Stimulated activated CD4-positive, alpha-beta T cell treated with anti-CD3 and anti-CD28 coated beads, Interleukin-2, amount 100 ng/mL, for 24 hours (primary cell): ENCODE results near the gene CACNA2D3.
"Not testable (repeated sequence)": the region's sequence is repeated elsewhere in the genome, so short reads cannot be mapped to it uniquely, and the experiment has no call there.

Experiments
- DNase-seq, 2 donors: peaks; one replicate each; pipeline ENCODE4 v3.0.0-alpha.2; 2020

The CACNA2D3 gene

DNA sequence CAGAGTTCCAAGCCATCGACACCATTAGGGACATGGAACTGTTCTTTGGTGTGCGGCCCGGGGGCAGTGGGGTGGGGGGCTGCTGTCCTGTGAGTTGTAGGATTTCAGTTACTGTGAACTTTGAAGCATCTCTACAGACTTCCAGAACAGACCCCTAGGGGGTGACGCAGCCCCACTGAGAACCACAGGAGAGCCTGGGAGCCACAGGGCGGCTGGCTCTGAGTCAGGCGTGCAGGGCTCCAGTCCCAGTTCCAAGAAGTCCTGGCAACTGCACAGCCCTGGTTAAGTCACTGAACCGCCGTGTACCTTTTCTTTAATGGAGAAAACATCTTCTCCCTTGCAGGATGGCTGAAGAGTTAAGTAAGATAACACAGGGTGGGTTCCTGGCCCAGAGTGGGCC lies 829.1 kb downstream of the CACNA2D3 start:
- no peak for DNase-seq

DNA sequence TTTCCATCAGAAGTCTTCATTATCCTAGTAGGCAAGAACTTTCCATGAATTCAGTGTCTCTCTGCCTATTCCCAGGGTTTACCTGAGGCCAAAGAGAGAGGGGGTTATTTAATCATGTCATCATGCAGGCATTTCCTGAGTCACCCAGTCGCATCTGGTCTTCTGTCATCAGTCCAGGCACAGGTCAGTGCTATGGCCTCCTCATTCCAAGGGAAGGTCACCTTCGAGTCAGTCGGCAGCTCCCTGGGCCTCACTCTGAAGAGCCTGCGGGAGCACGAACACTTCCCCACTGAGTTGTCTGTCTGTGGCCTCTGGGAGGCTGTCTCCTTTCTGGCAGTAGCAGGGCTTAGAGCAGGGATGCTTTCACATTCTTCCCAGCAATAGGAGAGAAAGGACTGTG lies 831.7 kb downstream of the CACNA2D3 start:
- DNase-seq, result no peak

DNA sequence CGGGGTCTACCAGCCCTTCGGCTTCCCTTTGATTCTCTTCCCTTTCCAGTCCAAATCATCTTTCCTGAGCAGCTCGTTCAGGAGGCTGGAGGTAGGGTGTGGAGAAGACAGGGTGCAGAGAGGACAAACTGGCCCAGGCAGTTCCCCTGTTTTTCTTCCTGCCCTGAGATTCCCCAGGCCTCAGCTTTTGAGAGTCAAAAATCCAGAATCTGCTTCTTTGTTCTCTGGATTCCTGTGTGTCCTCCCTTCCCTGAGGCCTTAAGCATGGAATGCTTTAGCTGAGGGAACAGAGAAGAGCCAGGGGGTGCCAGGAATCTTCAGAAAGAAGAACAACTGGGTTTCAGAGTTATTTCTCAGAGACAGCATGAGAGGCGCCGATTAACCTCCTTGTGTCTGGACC lies 832.2 kb downstream of the CACNA2D3 start:
- no peak for DNase-seq

DNA sequence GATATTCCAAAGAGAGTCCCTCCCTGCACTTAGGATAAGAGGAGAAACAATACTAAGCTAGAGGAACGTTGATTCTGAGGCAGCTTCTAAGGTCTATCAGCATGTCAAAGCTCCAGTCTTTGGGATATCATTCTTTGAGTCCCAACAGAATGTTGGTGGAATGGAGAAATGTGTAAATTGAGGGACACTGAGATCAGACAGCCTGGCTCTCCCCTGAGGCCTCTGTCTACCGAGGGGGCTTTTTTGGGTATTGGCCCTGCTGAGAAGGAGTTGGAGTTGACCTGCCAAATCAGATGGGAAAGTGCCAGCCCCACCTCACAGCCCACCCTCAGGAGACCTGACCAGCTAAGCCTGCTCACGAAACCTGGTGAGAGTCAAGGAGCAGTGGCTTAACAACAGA lies 833.1 kb downstream of the CACNA2D3 start:
- no peak for DNase-seq

DNA sequence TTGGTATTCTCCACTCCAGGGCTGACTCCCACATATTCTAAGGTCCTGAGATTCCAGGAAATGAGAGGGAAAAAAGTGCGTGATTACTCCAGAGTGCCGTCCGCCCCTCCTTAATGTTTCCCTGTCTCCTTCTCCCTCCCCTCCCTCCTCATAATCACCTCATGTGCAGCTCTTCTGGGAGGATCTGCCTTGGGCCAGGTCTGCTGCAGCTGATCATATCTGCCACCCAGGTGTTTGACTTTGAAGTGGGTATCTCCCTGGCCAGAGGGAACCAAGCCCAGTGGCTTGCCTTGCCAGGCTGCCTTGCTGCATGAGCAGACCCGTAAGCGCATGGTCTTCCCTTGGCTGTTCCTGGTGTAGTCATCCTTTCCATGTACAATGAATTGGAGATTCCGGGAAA lies 833.6 kb downstream of the CACNA2D3 start:
- no peak for DNase-seq

DNA sequence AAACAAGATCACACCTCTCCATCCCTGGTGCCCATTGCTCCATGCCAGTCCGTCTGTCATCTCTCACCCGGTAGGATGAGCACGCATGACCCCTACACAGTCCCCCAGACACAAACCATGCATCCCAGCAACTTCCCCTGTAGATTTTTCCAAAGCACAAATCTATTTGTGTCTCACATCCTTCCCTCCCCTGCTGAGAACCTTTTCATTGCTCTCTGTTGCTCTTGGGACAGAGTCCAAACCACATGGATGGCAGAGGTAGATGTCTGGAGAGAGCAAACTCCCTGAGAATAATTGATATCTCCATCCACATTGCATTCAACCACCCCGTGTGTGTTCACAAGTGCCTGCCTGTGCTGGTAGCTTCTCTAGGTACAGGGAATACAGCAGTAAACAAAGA lies 835.4 kb downstream of the CACNA2D3 start:
- DNase-seq, result no peak

DNA sequence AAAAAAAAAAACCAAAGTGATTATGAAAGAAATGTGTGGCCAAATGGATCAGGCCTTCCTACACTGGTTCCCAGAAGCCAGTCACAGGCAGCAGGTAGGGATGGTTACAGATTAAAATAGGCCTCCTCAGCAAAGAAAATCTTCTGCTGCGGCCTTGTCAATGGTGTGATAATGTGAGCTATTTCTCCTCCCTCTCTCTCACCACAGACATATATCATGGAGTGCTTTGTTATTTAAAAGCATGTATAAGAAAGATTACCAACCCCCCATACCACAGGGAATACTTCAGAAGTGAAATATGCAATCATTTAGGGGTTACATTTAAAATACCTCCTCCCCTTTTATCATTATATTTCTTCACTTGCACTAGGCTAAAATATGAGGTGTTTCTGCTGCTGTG lies 837.7 kb downstream of the CACNA2D3 start:
- no peak for DNase-seq

DNA sequence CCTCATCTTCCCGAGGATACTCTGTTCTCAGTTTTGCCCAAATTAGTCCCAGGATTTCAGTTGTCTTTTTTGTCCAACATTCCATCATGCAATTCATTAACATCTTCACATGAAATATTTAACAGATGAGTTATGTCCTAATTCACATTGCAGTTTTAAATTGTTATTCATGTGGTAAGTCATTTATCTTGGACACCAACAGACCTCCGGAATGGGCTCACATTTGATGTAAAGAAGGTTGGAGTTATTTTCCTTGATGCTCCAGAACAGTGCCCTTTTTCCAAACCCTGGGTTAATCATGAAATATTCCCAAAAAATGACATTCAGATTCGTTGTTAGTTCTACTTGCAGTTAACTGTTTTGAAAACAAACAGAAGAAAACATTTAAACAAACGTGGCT lies 838.3 kb downstream of the CACNA2D3 start:
- DNase-seq, result no peak

DNA sequence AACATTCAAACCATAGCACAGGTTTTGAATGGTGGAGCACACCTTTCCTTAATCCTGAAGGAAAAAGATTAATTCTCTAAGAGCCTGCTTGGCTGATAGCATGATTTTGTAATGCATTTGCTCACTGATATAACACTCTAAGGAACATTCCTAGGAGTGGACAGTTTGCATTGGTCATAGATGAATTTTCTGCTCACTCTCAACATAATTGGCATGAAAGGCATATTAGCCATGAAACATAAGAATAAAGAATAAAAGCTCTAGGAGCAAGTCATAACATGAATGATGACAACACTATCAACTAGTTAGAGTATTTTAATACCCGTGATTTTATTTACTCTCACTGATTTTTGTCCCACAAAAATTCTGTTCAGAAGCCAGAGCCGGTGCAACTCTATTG lies 839.8 kb downstream of the CACNA2D3 start:
- DNase-seq, result no peak

DNA sequence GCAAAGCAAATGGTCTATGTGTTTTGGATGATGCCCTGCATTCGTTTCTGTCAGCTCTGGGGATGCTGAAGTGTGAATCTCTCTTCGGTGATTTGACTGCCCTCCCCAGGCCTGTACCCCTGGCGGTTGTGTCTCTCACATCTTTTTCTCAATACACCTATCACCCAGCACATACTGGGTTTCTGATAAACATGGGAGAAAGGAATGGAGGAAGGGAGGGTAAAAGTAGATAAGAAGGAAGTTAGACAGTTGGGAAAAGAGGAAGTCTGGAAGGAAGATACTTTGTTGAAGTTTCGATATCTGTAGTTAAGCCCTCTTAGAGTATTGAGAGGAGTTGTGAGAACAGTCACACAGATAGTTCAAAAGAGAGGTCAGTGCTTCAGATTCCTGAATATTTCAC lies 841.3 kb downstream of the CACNA2D3 start:
- no peak for DNase-seq

DNA sequence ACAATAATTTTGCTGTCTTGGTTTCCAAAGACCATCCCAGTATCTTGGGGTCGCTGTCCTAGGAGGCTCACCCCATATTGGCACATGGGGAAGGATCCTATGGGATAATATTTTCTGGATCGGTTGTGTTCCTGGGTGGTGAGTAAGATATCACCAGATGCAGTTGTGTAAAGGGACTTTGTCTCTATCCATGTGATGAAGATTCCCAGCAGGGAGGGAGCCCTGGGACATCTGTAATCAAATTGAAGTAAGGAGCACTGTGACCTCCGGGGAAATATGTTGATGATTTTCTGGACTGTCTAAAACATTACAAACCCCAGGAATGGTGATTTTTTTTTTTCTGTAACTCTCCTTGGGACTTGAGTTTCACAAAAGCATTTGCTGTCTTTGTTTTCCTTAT lies 841.7 kb downstream of the CACNA2D3 start:
- no peak for DNase-seq

DNA sequence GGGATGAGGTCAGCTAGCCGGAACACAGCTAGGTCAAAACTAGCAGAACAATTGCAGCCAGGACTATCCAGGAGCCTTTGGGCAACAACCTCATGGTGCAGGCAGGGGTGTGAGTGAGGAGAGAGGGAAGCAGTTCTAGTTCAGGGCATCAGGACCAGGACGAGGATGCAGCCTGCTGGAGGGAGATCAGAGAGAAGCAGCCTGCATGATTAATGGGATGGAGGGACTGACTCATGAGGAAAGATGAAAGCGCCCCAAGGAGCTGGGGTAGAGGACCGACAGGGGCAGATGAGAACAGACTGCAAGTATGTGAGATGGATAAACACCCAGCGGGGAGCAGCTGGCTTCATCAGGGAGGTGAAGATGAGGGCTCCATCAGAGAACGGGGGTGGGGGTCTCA lies 843.4 kb downstream of the CACNA2D3 start:
- DNase-seq, result no peak

DNA sequence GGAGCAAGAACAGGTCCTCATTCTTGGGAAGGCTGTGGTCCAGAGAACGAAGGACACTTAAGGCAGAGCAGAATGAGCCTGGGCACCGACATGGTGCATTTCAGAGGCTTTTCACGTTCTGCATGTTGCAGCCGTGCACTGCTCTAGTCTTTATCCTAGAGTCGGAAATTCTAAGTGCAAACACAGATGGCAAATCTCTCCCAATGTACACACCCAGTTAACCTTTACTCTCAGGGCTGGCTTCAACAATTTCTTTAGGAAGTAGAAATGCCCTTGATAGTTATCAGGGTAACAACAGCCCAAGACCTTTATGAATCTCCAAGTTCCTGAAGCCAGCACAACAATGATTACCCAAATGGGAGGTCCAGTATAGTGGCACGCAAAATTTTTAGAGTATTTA lies 844.6 kb downstream of the CACNA2D3 start:
- no peak for DNase-seq

DNA sequence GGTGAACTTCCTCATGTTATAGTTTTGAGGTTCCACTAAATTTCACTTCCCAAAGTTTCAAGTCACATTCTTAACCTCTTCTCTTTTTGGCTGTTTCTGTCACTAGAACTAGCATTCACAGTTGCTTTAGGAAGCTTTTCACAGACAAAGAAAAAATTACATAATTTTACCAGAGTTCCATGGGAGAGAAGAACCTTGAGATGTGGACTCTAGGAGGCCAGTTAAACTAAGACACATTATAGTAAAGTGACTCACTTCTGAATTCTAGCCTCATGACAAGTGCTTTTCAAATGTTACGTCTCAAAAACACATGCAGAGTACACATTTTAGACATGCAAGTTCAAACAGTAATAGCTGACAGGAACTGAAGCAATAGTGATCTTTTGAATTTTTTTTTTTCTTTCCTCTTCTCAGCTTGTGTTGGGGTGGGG lies 845.4 kb downstream of the CACNA2D3 start:
- DNase-seq, result no peak

DNA sequence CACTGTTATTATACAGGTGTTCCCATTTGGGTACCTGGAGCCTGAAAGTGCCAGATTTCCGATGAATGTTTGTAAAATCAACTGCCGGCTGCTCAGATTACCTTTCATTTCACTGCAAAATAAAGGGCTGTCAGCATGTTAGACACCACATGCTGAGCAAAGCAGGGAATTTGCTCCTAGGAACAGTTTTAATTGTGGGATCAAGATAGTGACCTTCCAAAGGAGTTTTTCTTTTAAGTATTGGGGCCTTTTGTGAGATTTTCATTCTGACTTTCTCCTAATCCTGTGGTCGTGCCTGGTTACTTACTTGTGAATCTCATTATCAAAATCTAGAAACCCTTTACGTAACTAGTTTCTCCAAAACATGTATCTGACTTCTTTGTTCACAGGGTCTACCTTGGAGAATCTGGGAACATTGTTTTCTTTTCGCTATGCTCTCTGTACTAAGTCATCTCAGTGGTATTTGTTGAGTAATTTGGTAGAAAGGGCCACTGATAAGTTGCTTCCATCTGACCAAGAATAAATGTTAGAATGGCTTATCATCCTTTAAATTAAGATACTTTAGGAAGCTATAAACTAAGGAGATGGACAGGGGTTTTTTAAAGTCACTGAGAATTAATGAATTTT lies 846.3 kb downstream of the CACNA2D3 start:
- no peak for DNase-seq

DNA sequence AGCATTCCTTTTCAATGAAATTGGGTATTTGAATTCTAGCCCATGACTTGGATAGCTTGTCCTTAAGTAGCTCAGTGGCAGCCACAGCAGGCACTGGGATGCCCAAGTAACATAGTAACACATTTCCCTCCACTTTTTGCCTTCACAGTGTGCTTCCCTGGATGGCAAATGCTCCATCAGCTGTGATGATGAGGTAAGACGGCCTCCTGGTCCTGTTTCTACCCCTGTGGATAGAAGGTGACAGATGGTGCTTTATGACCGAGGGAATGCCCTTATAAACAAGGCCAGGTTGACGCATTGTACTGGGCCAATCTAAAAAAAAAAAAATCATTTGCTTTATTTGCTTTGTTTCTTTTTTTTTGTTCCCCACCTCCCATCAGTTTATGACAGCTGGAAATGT lies 847.3 kb downstream of the CACNA2D3 start:
- DNase-seq, result no peak

DNA sequence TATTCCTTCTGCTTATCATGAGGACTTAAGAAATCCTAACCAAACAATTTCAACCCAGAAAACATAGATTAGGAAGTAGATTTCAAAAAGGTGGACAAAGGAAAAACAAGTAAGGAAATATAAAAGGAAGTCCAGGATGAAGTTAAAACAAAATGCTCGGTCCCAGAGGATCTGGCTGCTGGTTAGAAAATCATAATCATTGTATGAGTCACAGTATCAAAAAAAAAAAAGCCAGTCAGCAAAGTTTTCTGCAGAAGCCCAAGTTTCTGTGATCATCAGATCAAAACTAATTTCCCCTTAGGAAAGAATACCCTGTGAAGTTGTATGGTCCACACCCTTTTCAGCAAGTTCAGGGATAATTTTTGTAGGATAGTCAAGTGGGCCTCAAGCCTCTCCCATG lies 848.5 kb downstream of the CACNA2D3 start:
- no peak for DNase-seq

DNA sequence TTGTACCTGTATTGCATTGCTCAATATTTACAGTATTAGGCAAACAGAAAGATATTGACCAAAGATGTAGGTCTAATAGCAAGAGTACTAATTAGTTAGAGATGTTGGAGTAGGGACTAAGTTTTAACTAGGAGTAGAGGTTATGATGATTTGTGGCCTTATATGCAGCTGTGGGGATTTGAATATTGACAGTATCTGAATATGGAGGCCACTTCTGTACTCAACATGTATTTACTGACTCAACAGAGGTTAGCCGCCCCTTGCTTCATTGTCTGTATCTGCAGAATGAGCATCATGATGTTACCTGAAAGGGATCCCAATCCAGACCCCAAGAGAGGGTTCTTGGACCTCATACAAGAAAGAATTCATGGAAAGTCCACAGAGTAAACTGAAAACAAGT lies 855.1 kb downstream of the CACNA2D3 start:
- no peak for DNase-seq

DNA sequence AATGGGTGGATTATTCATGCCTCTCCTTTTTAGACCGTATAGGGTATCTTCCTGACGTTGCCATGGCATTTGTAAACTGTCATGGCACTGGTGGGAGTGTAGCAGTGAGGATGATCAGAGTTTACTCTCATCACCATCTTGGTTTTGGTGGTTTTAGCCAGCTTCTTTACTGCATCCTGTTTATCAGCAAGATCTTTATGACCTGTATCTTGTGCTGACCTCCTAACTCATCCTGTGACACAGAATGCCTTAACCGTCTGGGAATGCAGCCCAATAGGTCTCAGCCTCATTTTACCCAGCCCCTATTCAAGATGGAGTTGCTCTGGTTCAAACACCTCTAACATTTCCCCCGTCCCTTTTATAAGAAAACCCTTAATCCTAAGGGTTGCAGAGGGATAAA lies 855.6 kb downstream of the CACNA2D3 start:
- not testable (repeated sequence) for DNase-seq

DNA sequence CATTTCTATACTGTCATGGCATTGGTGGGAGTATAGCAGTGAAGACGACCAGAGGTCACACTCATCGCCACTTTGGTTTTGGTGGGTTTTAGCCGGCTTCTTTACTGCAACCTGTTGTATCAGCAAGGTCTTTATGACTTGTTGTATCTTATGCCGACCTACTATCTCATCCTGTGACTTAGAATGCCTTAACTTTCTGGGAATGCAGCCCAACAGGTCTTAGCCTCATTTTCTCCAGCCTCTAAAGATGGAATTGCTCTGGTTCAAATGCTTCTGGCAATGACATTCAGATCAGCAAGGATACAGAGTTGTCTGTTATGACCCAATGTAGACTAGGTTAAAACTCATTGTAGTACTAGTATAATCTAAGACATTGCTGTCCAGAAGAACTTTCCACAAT lies 860.5 kb downstream of the CACNA2D3 start:
- DNase-seq, result no peak

DNA sequence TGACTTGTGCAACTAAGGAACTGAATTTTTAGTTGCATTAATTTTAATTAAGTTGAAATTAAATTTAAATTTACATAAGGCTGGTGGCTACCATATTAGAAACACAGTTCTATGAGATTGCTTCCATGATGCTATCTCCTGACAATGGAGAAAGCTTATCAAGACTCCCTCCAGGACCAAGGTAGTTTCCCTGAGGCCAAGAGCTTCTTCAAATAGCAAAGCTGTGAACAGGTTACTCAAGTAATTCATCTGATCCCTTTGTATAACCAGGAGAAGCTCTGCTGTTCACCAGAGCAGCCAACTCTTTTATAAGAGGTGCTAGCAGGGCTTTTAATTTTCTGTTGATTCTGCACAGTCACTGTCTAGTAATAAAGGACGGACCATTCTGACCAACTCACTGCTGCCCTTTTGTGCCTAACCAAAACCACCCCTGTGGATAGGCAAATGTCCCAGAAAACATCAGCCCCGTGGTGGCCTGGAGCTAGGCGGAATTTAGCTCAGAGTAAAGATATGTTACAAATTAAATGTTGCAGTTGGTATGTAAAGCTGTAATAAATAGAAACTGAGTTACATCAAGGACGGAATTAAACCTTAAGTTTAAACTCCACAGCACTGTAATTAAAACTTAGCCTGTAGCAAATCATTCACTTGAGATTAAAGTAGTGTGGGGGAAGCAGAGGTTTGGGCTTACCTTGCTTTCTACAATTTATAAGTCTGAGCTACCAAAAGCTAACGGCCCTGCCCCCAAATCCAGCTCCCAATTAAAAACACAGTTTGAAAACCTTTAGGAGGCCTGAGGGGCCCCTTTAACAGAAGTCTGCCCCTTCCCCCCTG lies 861.1 kb downstream of the CACNA2D3 start:
- DNase-seq, result no peak

DNA sequence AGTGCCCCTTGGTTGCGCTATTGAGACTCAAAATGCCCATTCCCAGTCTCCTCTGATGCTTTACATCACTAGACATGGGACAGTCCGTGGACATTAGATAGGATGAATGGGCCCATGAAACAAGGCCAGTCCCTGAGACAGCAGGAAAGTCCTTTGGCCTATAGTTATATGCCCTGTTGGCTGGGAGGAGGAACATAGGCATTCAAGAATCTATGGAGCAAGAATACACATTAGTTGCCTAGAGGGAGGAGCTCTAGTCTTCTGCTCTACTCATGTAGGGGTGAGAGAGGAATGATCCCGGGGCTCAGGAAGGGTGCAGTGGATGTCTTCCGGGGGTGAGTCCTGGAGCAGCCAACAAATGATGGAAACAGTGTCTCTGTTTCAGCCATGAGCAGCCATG lies 863.5 kb downstream of the CACNA2D3 start:
- DNase-seq, result no peak

DNA sequence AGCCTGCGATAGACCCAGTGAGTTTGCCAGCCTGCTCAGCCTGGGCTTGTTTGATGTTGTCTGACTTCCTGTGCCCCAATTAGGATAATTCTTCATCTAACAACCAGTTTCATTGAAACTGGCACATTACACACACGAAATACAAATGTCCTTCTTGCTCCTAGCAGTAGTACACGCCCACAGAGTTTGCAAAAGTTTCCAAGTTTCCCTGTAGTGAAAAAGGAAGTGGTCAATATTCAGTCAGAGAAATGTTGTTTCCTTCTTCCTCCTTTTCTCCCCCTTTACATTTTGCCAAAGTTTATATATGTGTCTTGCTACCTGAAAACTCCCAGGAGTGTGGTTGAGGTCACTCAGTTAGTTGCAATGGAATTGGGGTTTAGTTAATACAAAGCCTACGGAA lies 863.9 kb downstream of the CACNA2D3 start:
- DNase-seq, result no peak

DNA sequence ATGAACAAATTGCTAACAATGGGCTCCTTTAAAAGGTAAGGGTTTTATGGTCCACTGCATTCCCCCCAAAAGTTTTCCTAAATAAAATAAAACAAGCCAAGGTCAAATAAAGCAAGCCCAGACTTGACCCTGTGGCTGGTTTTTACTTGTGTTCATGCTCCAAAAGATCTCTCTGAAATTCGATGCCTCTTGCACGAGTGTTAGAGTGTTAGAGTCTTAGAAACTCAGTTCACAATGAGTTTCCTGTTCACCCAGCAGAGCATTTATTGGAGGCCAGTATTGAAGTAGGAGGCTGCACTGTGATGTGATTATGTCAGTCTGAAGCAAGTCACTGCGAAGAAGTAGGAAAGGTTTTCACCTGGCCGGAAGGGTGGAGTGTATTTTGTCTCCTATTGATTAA lies 865.4 kb downstream of the CACNA2D3 start:
- DNase-seq, result no peak

DNA sequence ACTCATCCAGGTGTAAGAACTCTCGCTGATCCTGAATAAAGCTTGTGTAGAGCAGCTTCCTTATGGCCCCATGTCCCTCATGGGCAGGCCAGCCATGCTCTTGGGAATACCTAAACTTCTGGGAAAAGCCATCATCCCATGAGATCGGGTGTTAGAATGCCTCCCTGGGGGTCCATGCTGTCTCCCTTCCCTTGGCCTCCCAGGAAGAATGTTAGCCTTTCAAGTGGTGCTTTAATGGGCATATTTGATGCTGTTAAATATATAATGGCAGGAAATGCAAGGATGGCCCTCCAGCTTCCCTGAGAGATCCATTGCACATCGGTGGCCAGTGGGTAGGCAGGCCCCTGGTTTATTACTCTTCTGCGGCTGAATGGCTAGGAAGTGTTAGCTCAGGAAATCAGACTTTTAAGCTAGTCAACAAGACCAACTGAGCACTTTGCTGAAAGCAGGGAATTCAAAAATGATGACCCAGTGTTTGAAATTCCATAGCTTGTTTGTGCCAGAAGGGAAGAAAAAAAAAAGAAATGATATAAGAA lies 866.0 kb downstream of the CACNA2D3 start:
- no peak for DNase-seq
